Glutamatergic neuron (in vitro differentiated cells): Measurements from ENCODE around the gene MTHFD1L. TPM values are rescaled to one million over a fixed set of nuclear protein-coding genes. Genes with fewer than 3 reads are reported as not detected.

ENCODE experiments used
- DNase-seq: peaks from one replicate; pipeline ENCODE4 v3.0.0; 2022
- H3K27ac Mint-ChIP-seq: one replicate; pipeline ENCODE4 v1.8.0; 2020; ENCODE audit warnings: mild to moderate bottlenecking, mixed read lengths, inconsistent platforms; ENCODE audit not compliant: unreplicated experiment
- H3K27me3 Mint-ChIP-seq: one replicate; pipeline ENCODE4 v1.8.0; 2020; ENCODE audit warnings: mild to moderate bottlenecking, moderate library complexity, mixed read lengths, inconsistent platforms; ENCODE audit not compliant: unreplicated experiment
- H3K36me3 Mint-ChIP-seq: one replicate; pipeline ENCODE4 v1.8.0; 2020; ENCODE audit warnings: mild to moderate bottlenecking, mixed read lengths, inconsistent platforms; ENCODE audit not compliant: unreplicated experiment
- H3K4me1 Mint-ChIP-seq: one replicate; pipeline ENCODE4 v1.8.0; 2020; ENCODE audit warnings: mild to moderate bottlenecking, low read depth, mixed read lengths, inconsistent platforms; ENCODE audit not compliant: unreplicated experiment
- H3K4me3 Mint-ChIP-seq: one replicate; pipeline ENCODE4 v1.8.0; 2020; ENCODE audit warnings: mild to moderate bottlenecking, mixed read lengths, inconsistent platforms; ENCODE audit not compliant: unreplicated experiment
- H3K9me3 Mint-ChIP-seq: one replicate; pipeline ENCODE4 v1.8.0; 2020; ENCODE audit warnings: mild to moderate bottlenecking, moderate library complexity, mixed read lengths, inconsistent platforms; ENCODE audit not compliant: unreplicated experiment
- CTCF ChIP-seq: fragments of 200-600 bp; sonication (generic); IDR thresholded peaks from one replicate; pipeline ENCODE4 v1.5.0; 2021; ENCODE audit not compliant: partially characterized antibody, unreplicated experiment
- total RNA-seq: library from RNA; stranded (reverse); fragmentation: NEBNext Ultra II Directional; extraction: Animal tissue kit (Norgen Biotek cat#: 25700); gene quantifications from one replicate; pipeline ENCODE4 v1.2.1, GENCODE V29; 2021; ENCODE audit not compliant: unreplicated experiment

MTHFD1L gene
- total RNA-seq, 1 donor from 2014 or later, result 35.9 TPM

- TF ChIP-seq CTCF, result no peak
- Mint-ChIP-seq H3K27me3 (peaks cover 3% of the 10 kb centered on the region), H3K27ac (no peak overlapping the region), H3K4me1 (peaks cover 17% of the 10 kb centered on the region), H3K4me3 (no peak overlapping the region), H3K36me3 (no peaks in the 10 kb centered on the region), H3K9me3 (peaks cover 4% of the 10 kb centered on the region)
- no peak for DNase-seq
Measured at GRCh38 chr6:151139524-151139923, 274.0 kb downstream of the MTHFD1L start.

- H3K4me1 Mint-ChIP-seq, result peaks cover 17% of the 10 kb centered on the region
- peaks cover 1% of the 10 kb centered on the region for H3K36me3 Mint-ChIP-seq
- H3K9me3 Mint-ChIP-seq, result peaks cover 4% of the 10 kb centered on the region
- no peak for DNase-seq
- no peak overlapping the region for H3K4me3 Mint-ChIP-seq
- H3K27ac Mint-ChIP-seq, result no peak overlapping the region
- no peaks in the 10 kb centered on the region for H3K27me3 Mint-ChIP-seq
- no peak for TF ChIP-seq CTCF
Measured at GRCh38 chr6:151140767-151141166, 275.3 kb downstream of the MTHFD1L start.

GRCh38 chr6:151141685-151142084, 276.2 kb downstream of the MTHFD1L start:
- Mint-ChIP-seq H3K9me3 (peaks cover 4% of the 10 kb centered on the region), H3K4me3 (no peak overlapping the region), H3K27ac (no peak overlapping the region), H3K36me3 (peaks cover 7% of the 10 kb centered on the region), H3K27me3 (no peaks in the 10 kb centered on the region), H3K4me1 (peaks cover 12% of the 10 kb centered on the region)
- no peak for DNase-seq
- no peak for TF ChIP-seq CTCF

GRCh38 chr6:151142676-151143075, 277.2 kb downstream of the MTHFD1L start:
- Mint-ChIP-seq H3K9me3 (peaks cover 4% of the 10 kb centered on the region), H3K36me3 (peaks cover 9% of the 10 kb centered on the region), H3K4me3 (no peak overlapping the region), H3K27ac (peak overlapping the region; percentile 55), H3K4me1 (peaks cover 12% of the 10 kb centered on the region), H3K27me3 (no peaks in the 10 kb centered on the region)
- no peak for DNase-seq
- no peak for TF ChIP-seq CTCF

GRCh38 chr6:151143337-151143736, 277.8 kb downstream of the MTHFD1L start:
- Mint-ChIP-seq H3K36me3 (peaks cover 9% of the 10 kb centered on the region), H3K27ac (no peak overlapping the region)
- TF ChIP-seq CTCF, result no peak

More at GRCh38 chr6:151143337-151143736, 277.8 kb downstream of the MTHFD1L start:
- H3K9me3 Mint-ChIP-seq, result peaks cover 4% of the 10 kb centered on the region
- no peak for DNase-seq
- H3K27me3 Mint-ChIP-seq, result no peaks in the 10 kb centered on the region
- no peak overlapping the region for H3K4me3 Mint-ChIP-seq
- H3K4me1 Mint-ChIP-seq, result peaks cover 14% of the 10 kb centered on the region
